Prostate gland (tissue), 2 donors: ENCODE data around the gene NUMB. TPM values are rescaled to one million over a fixed set of nuclear protein-coding genes. Genes with fewer than 3 reads are reported as not detected.

Source experiments
- DNase-seq: peaks from one replicate; pipeline ENCODE4 v3.0.0-alpha.2; 2019; ENCODE audit warnings: low spot score
- H3K27ac ChIP-seq, 2 donors: fragments of 200-600 bp; sonication (generic); 2 replicates each; pipeline ENCODE4 v1.5.1; 2017 to 2019
- H3K27me3 ChIP-seq: fragments of 200-600 bp; sonication (generic); replicated peaks from 2 replicates; pipeline ENCODE4 v1.5.1; 2019; ENCODE audit not compliant: insufficient read depth
- H3K36me3 ChIP-seq, 2 donors: fragments of 200-600 bp; sonication (generic); 1 replicate in 1 of 2; 2 replicates in 1 of 2; pipeline versions ENCODE4 v1.5.1 to v1.8.1; 2017 to 2019
- H3K4me1 ChIP-seq: fragments of 200-600 bp; sonication (generic); replicated peaks from 2 replicates; pipeline ENCODE4 v1.5.1; 2019
- H3K4me3 ChIP-seq, 2 donors: fragments of 200-600 bp; sonication (generic); 2 replicates each; pipeline ENCODE4 v1.5.1; 2017 to 2019
- H3K9me3 ChIP-seq: fragments of 200-600 bp; sonication (generic); 2 replicates; pipeline ENCODE4 v1.5.1; 2017
- POLR2A ChIP-seq: fragments of 450-650 bp; IDR thresholded peaks from one replicate; pipeline ENCODE4 v1.6.1; 2016; ENCODE audit warnings: antibody characterized with exemption, mild to moderate bottlenecking
- POLR2AphosphoS5 ChIP-seq: sonication (generic); formaldehyde crosslinking; IDR thresholded peaks from one replicate; pipeline ENCODE4 v1.6.1; 2017; ENCODE audit warnings: antibody characterized with exemption
- WGBS: methylation state at CpG from one replicate; pipeline ENCODE4 v1.1.5; 2018; 5-methylcytosine and 5-hydroxymethylcytosine counted together
- intact Hi-C: fragments of 100-400 bp; cut with DNase I; formaldehyde crosslinking; loops from one replicate; pipeline ENCODE4 v1.14.2; 2022
- total RNA-seq, 2 donors: library from RNA; depleted of rRNA; stranded (reverse); fragments of >200 nt; gene quantifications; one replicate each; pipeline ENCODE4 v1.1.0, GENCODE V29; 2016
- TF ChIP-seq, protein P1 (sequence below), 4 experiments: fragments of 200-600 bp in 2 of 4; fragments of 450-650 bp in 2 of 4; sonication (generic) in 2 of 4; IDR thresholded peaks; 1 replicate in 3 of 4; 2 replicates in 1 of 4; pipeline ENCODE4 v1.5.1; 2016 to 2019; ENCODE audit warnings: antibody characterized with exemption in 4 of 4, mild to moderate bottlenecking in 2 of 4, moderate library complexity in 2 of 4

NUMB gene
- total RNA-seq, 2 donors from 2014 or later, result 38.4 to 57.8 TPM

- H3K4me3 ChIP-seq, result no peak overlapping the region
- WGBS, result 30% methylated on average over 5 of the region's 5 CpGs
- intact Hi-C loops, result loop anchor here (5.0 kb wide), 1 partner anchor 115 kb away; no protein-coding TSS in a partner anchor
- TF ChIP-seq POLR2AphosphoS5 (peak; percentile 45), POLR2A (no peak)
- no peaks in the 10 kb centered on the region for H3K36me3 ChIP-seq
- no peaks in the 10 kb centered on the region for H3K4me1 ChIP-seq
- peak; percentile 25 for DNase-seq
- no peak overlapping the region for H3K27ac ChIP-seq
- no peaks in the 10 kb centered on the region for H3K27me3 ChIP-seq
- H3K9me3 ChIP-seq, result no peaks in the 10 kb centered on the region
Observed at GRCh38 chr14:73287071-73287470, 171.3 kb downstream of the NUMB start.

DNA sequence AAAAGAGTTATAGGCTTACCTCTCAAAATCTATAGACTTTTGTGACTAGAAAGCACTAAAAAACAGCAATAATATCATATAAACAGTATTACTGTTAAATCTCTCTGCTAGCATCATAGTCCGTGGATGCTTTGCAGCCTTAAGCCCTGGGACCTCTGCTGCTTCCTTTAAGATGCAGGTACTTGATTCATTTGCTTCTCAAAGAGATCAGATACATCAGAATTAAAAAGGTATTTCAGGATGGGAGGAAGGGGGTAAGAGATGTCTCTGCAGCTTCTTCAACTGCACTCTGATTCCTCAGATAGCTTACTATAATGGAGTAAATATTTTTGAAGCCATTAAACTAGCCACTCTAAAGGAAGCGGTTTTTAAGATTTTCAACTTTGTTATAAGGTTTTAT, 171.7 kb downstream of the NUMB start:
- no peaks in the 10 kb centered on the region for H3K36me3 ChIP-seq
- H3K4me1 ChIP-seq, result no peaks in the 10 kb centered on the region
- WGBS, result 52% methylated on average over 2 of the region's 2 CpGs
- H3K27ac ChIP-seq, result no peak overlapping the region
- H3K27me3 ChIP-seq, result no peaks in the 10 kb centered on the region
- intact Hi-C loops, result loop anchor here (5.0 kb wide), 1 partner anchor 114 kb away; no protein-coding TSS in a partner anchor
- no peak for DNase-seq
- H3K4me3 ChIP-seq, result no peak overlapping the region
- TF ChIP-seq POLR2A (no peak), POLR2AphosphoS5 (no peak)
- TF ChIP-seq, protein P1, sequence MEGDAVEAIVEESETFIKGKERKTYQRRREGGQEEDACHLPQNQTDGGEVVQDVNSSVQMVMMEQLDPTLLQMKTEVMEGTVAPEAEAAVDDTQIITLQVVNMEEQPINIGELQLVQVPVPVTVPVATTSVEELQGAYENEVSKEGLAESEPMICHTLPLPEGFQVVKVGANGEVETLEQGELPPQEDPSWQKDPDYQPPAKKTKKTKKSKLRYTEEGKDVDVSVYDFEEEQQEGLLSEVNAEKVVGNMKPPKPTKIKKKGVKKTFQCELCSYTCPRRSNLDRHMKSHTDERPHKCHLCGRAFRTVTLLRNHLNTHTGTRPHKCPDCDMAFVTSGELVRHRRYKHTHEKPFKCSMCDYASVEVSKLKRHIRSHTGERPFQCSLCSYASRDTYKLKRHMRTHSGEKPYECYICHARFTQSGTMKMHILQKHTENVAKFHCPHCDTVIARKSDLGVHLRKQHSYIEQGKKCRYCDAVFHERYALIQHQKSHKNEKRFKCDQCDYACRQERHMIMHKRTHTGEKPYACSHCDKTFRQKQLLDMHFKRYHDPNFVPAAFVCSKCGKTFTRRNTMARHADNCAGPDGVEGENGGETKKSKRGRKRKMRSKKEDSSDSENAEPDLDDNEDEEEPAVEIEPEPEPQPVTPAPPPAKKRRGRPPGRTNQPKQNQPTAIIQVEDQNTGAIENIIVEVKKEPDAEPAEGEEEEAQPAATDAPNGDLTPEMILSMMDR (IDR thresholded peaks at IDR 0.05), result no peak
- no peaks in the 10 kb centered on the region for H3K9me3 ChIP-seq

DNA sequence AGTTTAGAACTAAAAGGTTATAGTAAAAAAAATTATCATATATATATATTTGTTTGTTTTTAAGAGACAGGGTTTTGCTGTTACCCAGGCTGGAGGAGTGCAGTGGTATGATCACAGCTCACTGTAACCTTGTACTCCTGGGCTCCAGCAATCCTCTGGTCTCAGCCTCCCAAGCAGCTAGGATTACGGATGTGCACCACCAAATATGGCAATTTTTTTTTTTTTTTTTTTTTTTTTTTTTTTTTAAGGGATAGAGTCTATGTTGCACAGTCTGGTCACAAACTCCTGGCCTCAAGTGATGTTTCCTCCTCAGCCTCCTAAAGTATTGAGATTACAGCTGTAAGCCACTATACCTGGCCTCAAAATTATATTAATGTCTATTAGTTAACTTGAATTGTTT, 172.4 kb downstream of the NUMB start:
- no peak for DNase-seq
- Histone ChIP-seq H3K27me3 (no peaks in the 10 kb centered on the region), H3K4me3 (no peak overlapping the region), H3K9me3 (no peaks in the 10 kb centered on the region), H3K4me1 (no peaks in the 10 kb centered on the region), H3K27ac (no peak overlapping the region), H3K36me3 (no peaks in the 10 kb centered on the region)
- TF ChIP-seq POLR2A, result no peak
- TF ChIP-seq, protein P1 (IDR thresholded peaks at IDR 0.05), result no peak
- WGBS, result 94% methylated on average over 1 of the region's 1 CpG
- intact Hi-C loops, result loop anchor here (5.0 kb wide), 1 partner anchor 114 kb away; no protein-coding TSS in a partner anchor

GRCh38 chr14:73283608-73284379, 174.6 kb downstream of the NUMB start:
- no peaks in the 10 kb centered on the region for H3K36me3 ChIP-seq
- intact Hi-C loops, result no loop called here
- TF ChIP-seq POLR2A (no peak), POLR2AphosphoS5 (no peak)
- TF ChIP-seq, protein P1 (IDR thresholded peaks at IDR 0.05), result no peak

GRCh38 chr14:73280903-73281302, 177.4 kb downstream of the NUMB start:
- TF ChIP-seq, protein P1 (IDR thresholded peaks at IDR 0.05), result no peak
- no peak for TF ChIP-seq POLR2AphosphoS5
- no peak for TF ChIP-seq POLR2A
- Histone ChIP-seq H3K27ac (no peak overlapping the region), H3K4me3 (no peak overlapping the region), H3K4me1 (no peaks in the 10 kb centered on the region), H3K27me3 (no peaks in the 10 kb centered on the region), H3K36me3 (no peaks in the 10 kb centered on the region), H3K9me3 (no peaks in the 10 kb centered on the region)
- intact Hi-C loops, result no loop called here
- WGBS, result 98% methylated on average over 5 of the region's 5 CpGs
- no peak for DNase-seq

More at GRCh38 chr14:73283608-73284379, 174.6 kb downstream of the NUMB start:
- no peak for DNase-seq
- WGBS, result 47% methylated on average over 12 of the region's 12 CpGs
- Histone ChIP-seq H3K27ac (no peak overlapping the region), H3K4me3 (no peak overlapping the region), H3K9me3 (no peaks in the 10 kb centered on the region), H3K4me1 (no peaks in the 10 kb centered on the region), H3K27me3 (no peaks in the 10 kb centered on the region)
